AML-193 (cell line): ENCODE measurements around the gene TLR10.
"Not testable (repeated sequence)": the region's sequence is repeated elsewhere in the genome, so short reads cannot be mapped to it uniquely, and the experiment has no call there.

Experiments used
- DNase-seq, 2 experiments: peaks; one replicate each; lab custom pipeline; 2025; lab: John Stamatoyannopoulos, UW

The TLR10 gene

DNA sequence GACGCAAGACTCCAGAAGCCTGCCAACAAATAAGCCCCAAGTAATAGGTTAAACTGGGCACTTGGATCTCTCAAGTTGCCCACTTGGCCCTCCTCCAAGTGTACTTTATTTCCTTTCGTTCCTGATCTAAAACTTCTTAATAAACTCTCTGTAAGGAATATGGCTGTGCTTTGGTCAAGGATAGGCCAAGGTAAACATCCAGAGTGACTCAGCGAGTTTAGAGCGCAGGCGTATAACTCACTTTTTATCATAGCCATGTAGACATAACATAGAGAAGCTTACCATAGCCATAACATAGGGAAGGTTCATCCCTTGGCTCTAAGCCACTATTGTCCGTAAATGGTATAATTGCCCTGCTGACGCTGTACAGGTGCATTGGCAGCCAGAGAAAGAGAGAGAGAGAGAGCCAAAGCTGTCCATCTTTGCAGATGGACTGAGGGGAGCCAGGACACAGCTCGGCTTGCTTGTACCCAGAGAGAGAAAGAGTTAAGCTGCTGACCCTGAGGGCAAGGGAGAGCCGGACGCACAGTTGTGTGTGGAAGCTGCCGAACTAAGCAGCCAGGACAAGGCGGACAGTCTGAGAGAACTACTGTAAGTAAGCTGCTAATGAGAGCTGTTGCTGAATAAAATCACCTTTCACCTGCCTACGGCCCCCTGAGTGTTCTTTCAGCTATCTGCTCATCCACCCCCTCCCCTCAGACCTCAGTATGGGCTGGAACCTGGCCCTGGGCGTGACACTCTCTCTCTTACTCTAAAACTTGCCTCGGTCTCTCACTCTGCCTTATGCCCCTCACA is 20.0 kb upstream of the TLR10 start:
- no peak for DNase-seq

DNA sequence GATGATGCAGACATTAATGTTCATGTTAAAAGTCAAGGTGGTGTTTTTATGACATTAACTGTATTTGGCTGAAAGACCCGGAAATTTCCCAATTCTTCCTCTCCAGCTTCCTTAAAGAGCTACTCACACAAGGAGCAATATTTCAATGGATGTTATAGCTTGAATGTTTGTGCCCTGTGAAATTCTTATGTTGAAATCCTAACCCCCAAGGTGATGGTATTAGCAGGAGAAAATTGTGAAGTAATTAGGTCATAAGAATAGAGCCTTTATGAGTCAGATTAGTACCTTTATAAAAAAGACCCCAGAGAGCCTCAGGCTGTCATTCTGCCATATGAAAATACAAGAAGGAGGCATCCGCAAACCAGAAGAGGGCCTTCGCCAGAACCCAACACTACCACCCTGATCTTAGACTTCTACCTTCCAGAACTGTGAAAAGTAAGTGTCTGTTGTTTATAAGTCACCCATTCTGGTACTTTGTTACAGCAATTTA is 18.2 kb upstream of the TLR10 start:
- DNase-seq, result no peak

DNA sequence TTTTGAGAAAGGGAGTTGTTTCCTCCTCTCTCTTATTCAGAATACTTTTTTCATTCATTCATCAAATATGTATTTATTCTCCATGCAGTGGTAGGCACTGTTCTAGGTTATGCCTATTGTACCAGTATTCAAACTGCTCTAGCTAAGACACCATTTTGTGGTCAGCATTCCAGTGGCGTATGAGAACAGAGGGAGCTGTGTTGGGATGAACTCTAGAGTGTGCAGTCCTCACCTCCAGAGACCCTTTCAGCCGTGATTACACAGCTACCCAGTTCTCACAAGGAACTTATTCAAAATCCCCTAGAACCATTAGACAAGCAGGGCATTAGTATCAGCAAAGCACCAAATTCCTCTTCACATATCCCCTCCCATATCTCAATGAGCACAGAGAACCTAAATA is 17.6 kb upstream of the TLR10 start:
- DNase-seq, result no peak

- no peak for DNase-seq
Measured at GRCh38 chr4:38795087-38795486, 12.3 kb upstream of the TLR10 start.

- no peak for DNase-seq
Measured at GRCh38 chr4:38794051-38794450, 11.3 kb upstream of the TLR10 start.

DNA sequence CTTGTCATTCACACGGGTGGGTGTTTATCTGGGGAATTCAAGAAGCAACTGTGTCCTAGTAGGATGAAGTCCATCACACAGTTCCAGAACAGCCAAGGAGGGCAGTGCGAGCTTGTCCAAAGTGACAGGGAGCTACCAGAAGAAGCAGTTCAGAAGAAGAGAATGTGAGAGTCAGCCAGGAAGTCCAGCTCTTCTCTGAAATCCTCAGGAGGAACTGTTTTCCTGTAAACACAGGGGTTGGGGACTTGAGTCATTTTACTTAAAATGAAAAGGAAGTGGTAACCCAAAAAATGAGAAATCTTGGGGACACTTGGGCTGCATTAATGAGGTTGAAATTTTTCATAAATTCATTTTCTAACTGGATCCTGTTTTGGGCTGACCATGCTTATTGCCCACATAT is 8.2 kb upstream of the TLR10 start:
- DNase-seq, result peak; percentile 65

DNA sequence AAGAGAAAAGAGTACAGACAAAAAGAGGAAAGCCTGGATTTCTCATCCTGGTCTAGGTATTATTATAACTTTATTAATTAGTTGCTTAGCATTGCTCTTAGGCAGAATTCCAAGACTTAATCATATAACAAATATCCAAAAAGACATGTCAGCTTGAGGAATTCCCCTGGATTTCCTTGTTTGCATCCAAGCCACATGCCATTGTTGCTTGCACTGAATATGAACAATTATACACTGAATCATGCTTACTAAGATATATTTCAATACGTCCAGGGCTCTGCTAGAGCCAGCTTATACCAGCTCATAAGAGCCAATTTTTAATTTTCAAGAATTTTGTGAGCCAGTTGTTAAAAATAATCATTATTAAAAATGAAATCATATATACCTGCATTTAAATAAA is 5.5 kb upstream of the TLR10 start:
- no peak for DNase-seq

GRCh38 chr4:38787693-38788092 is 4.9 kb upstream of the TLR10 start:
- DNase-seq, result no peak

- no peak for DNase-seq
Measured at GRCh38 chr4:38785901-38786402, 3.2 kb upstream of the TLR10 start.

- no peak for DNase-seq
Measured at GRCh38 chr4:38785041-38785790, 2.4 kb upstream of the TLR10 start.

DNA sequence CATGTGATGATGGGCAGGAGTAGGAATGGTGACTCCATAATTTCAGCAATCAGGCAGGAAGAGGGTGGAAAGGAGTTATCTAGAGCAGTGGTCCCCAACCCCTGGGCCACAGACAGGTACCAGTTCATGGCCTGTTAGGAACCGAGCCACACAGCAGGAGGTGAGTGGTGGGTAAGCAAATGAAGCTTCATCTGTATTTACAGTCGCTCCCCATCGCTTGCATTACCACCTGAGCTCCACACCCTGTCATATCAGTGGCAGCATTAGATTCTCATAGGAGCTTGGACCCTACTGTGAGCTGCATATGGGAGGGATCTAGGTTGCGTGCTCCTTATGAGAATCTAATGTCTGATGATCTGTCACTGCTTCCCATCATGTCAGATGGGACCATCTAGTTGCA is 1.4 kb upstream of the TLR10 start:
- DNase-seq, result no peak

GRCh38 chr4:38783109-38783460 is 295 bp upstream of the TLR10 start:
- no peak for DNase-seq

DNA sequence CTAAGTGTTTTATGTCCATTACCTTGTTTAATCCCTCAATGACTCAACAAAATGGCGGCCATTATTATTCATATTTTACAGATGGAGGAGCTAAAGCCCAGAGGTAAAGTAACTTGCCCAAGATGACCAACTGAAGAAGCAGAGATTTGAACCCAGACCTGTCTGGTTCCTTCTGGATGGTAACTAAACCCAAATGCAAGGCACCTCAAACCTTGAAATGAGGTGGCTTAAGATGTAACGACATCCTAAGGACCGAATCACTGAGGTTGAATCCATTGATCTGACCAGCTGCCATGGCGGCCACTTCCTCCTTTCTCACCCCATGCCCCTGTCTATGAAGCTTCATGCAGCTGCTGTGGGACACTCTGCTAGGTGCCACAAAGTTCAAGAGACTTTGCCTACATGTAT is 932 bp downstream of the TLR10 start:
- DNase-seq, result no peak

- DNase-seq, result no peak
Measured at GRCh38 chr4:38780833-38781484, 1.8 kb downstream of the TLR10 start.

- DNase-seq, result no peak
Measured at GRCh38 chr4:38779790-38780189, 3.0 kb downstream of the TLR10 start.

DNA sequence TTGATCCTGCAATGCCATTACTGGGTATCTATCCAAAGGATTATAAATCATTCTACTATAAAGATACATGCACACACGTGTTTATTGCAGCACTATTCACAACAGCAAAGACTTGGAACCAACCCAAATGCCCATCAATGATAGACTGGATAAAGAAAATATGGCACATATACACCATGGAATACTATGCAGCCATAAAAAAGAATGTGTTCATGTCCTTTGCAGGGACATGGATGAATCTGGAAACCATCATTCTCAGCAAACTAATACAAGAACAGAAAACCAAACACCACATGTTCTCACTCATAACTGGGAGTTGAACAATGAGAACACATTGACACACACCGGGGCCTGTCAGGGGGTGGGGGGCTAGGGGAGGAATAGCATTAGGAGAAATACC is 4.9 kb downstream of the TLR10 start:
- DNase-seq, result not testable (repeated sequence)

- DNase-seq, result no peak
Measured at GRCh38 chr4:38775326-38775725, 7.5 kb downstream of the TLR10 start.

DNA sequence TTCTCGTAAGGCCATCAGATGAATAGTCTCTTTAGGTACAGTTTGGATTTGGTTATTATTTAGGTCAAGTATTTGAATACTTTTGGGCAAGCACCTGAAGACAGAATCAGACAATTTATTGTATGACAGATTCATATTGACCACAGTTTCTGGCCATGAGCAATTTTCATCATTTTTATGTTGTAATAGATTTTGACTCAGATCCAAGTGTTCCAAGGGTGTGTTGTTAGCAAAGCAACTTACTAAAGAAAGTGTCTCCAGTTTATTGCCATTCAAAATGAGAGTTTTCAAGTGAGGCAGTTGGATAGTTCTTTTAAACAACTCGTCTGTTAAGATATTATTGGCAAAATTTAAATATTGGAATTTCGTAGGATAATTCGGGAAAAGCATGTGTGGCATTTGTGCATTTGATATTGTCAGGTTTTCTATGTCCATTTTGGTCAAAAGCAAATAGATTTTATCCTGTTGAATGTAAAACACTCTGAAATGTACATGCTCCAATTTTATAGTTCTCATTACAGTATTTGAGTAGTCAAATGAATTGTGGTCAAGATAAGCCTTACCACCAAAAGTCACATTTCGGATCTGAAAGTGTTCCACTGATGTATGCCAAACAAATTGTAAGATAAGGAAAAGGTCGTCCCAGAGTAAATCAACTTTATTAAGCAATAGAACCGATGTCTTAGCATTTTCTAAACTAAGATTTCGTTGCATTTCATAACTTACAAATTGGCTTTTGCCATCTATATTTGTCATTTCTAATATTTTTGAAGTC is 8.4 kb downstream of the TLR10 start:
- DNase-seq, result no peak

- DNase-seq, result not testable (repeated sequence)
Measured at GRCh38 chr4:38770281-38770680, 12.5 kb downstream of the TLR10 start.

- no peak for DNase-seq
Measured at GRCh38 chr4:38769857-38770256, 12.9 kb downstream of the TLR10 start.

GRCh38 chr4:38769441-38769840 is 13.3 kb downstream of the TLR10 start:
- no peak for DNase-seq

GRCh38 chr4:38768968-38769394 is 13.8 kb downstream of the TLR10 start:
- no peak for DNase-seq
